ACC112 (cell line): ENCODE measurements around the gene BCL7A.

Source experiments
- H2AFZ ChIP-seq: fragments of 200-600 bp; sonication (generic); one replicate; pipeline ENCODE4 v1.6.0; 2017; ENCODE audit warnings: antibody characterized with exemption, low read length; ENCODE audit not compliant: unreplicated experiment
- H3K27ac ChIP-seq: fragments of 200-600 bp; sonication (generic); 2 replicates; pipeline ENCODE4 v1.5.1; 2014; ENCODE audit warnings: low read depth, mild to moderate bottlenecking, antibody characterized with exemption, low read length, moderate library complexity
- H3K27me3 ChIP-seq: fragments of 200-600 bp; sonication (generic); 2 replicates; pipeline ENCODE4 v1.6.1; 2014; ENCODE audit warnings: mild to moderate bottlenecking, antibody characterized with exemption, low read length, moderate library complexity, mixed read lengths; ENCODE audit not compliant: insufficient read depth
- H3K36me3 ChIP-seq: fragments of 200-600 bp; sonication (generic); 2 replicates; pipeline ENCODE4 v1.6.1; 2016; ENCODE audit warnings: mild to moderate bottlenecking, antibody characterized with exemption, low read length, moderate library complexity, mixed read lengths; ENCODE audit not compliant: insufficient read depth
- H3K4me1 ChIP-seq: fragments of 200-600 bp; sonication (generic); one replicate; pipeline ENCODE4 v1.6.1; 2016; ENCODE audit warnings: low read length, mixed read lengths; ENCODE audit not compliant: insufficient read depth, unreplicated experiment, control insufficient read depth
- H3K4me3 ChIP-seq: fragments of 200-600 bp; sonication (generic); 2 replicates; pipeline ENCODE4 v1.5.1; 2014; ENCODE audit warnings: mild to moderate bottlenecking, low read depth, low read length
- H3K79me2 ChIP-seq: fragments of 200-600 bp; sonication (generic); one replicate; pipeline ENCODE4 v1.6.0; 2016; ENCODE audit warnings: low read length; ENCODE audit not compliant: control insufficient read depth, unreplicated experiment, insufficient read depth

BCL7A gene

GRCh38 chr12:122018937-122019336 lies 2.7 kb upstream of the BCL7A start:
- Histone ChIP-seq H3K27ac (no peak overlapping the region), H3K36me3 (no peaks in the 10 kb centered on the region), H3K79me2 (no peaks in the 10 kb centered on the region), H3K4me1 (peaks cover 2% of the 10 kb centered on the region), H2AFZ (no peak overlapping the region), H3K27me3 (no peaks in the 10 kb centered on the region), H3K4me3 (no peak overlapping the region)

GRCh38 chr12:122020795-122021192 lies 890 bp upstream of the BCL7A start:
- Histone ChIP-seq H3K79me2 (no peaks in the 10 kb centered on the region), H3K4me3 (peak overlapping the region; percentile 70), H3K36me3 (no peaks in the 10 kb centered on the region), H3K27ac (no peak overlapping the region), H3K27me3 (no peaks in the 10 kb centered on the region), H3K4me1 (peaks cover 2% of the 10 kb centered on the region), H2AFZ (peak overlapping the region; percentile 17)

- H2AFZ ChIP-seq: peak overlapping the region; percentile 17
- H3K79me2 ChIP-seq: peaks cover under 1% of the 10 kb centered on the region
- no peaks in the 10 kb centered on the region for H3K36me3 ChIP-seq
- peak overlapping the region; percentile 70 for H3K4me3 ChIP-seq
- H3K27ac ChIP-seq: no peak overlapping the region
- no peaks in the 10 kb centered on the region for H3K27me3 ChIP-seq
- H3K4me1 ChIP-seq: peaks cover 2% of the 10 kb centered on the region
These were observed 377 bp upstream of the BCL7A start for GRCh38 chr12:122021193-122021821.

- H3K27ac ChIP-seq: peak overlapping the region; percentile 27; the same call in 1 of the 2 replicates
- H3K27me3 ChIP-seq: no peaks in the 10 kb centered on the region
- H3K36me3 ChIP-seq: no peaks in the 10 kb centered on the region
- H3K4me1 ChIP-seq: peaks cover 2% of the 10 kb centered on the region
- H2AFZ ChIP-seq: peak overlapping the region; percentile 82
- peaks cover 6% of the 10 kb centered on the region for H3K79me2 ChIP-seq
- H3K4me3 ChIP-seq: peak overlapping the region; percentile 93
These were observed 982 bp downstream of the BCL7A start for GRCh38 chr12:122022393-122023338.

GRCh38 chr12:122023339-122024131 lies 1.9 kb downstream of the BCL7A start:
- peaks cover 6% of the 10 kb centered on the region for H3K79me2 ChIP-seq
- H3K36me3 ChIP-seq: no peaks in the 10 kb centered on the region
- peaks cover 2% of the 10 kb centered on the region for H3K4me1 ChIP-seq
- peak overlapping the region; percentile 82 for H2AFZ ChIP-seq
- H3K27ac ChIP-seq: peak overlapping the region; percentile 27; the same call in 1 of the 2 replicates
- H3K27me3 ChIP-seq: no peaks in the 10 kb centered on the region
- peak overlapping the region; percentile 93 for H3K4me3 ChIP-seq

GRCh38 chr12:122024132-122024785 lies 2.6 kb downstream of the BCL7A start:
- Histone ChIP-seq H3K79me2 (peaks cover 6% of the 10 kb centered on the region), H3K27me3 (no peaks in the 10 kb centered on the region), H3K4me3 (peak overlapping the region; percentile 93), H3K27ac (no peak overlapping the region), H2AFZ (peak overlapping the region; percentile 82), H3K36me3 (no peaks in the 10 kb centered on the region), H3K4me1 (peaks cover 2% of the 10 kb centered on the region)

- H2AFZ ChIP-seq: no peak overlapping the region
- no peak overlapping the region for H3K4me3 ChIP-seq
- H3K27ac ChIP-seq: no peak overlapping the region
- H3K36me3 ChIP-seq: no peaks in the 10 kb centered on the region
- H3K4me1 ChIP-seq: peaks cover 2% of the 10 kb centered on the region
- no peaks in the 10 kb centered on the region for H3K27me3 ChIP-seq
- peaks cover 6% of the 10 kb centered on the region for H3K79me2 ChIP-seq
These were observed 5.1 kb downstream of the BCL7A start for GRCh38 chr12:122026706-122027333.

GRCh38 chr12:122028165-122028904 lies 6.7 kb downstream of the BCL7A start:
- Histone ChIP-seq H3K4me1 (peaks cover 2% of the 10 kb centered on the region), H3K27me3 (no peaks in the 10 kb centered on the region), H3K4me3 (no peak overlapping the region), H3K36me3 (no peaks in the 10 kb centered on the region), H3K79me2 (peaks cover 6% of the 10 kb centered on the region), H3K27ac (no peak overlapping the region), H2AFZ (no peak overlapping the region)

- Histone ChIP-seq H2AFZ (no peak overlapping the region), H3K79me2 (peaks cover 6% of the 10 kb centered on the region), H3K36me3 (no peaks in the 10 kb centered on the region), H3K27ac (no peak overlapping the region), H3K27me3 (no peaks in the 10 kb centered on the region), H3K4me3 (no peak overlapping the region), H3K4me1 (no peaks in the 10 kb centered on the region)
These were observed 7.3 kb downstream of the BCL7A start for GRCh38 chr12:122028905-122029560.
